Memory B cell (primary cell): Measurements from ENCODE around the gene C17orf67.

Experiments
- ATAC-seq: fragments of 150-1000 bp; cut with Tn5 transposase; 2 replicates; pipeline ENCODE4 v1.10.0; 2021; ENCODE audit warnings: low read depth, mild to moderate bottlenecking, moderate library complexity
- DNase-seq, 2 donors: peaks; one replicate each; pipeline ENCODE4 v3.0.0; 2022; ENCODE audit warnings: low spot score in 2 of 2
- H3K27ac Mint-ChIP-seq: one replicate; pipeline ENCODE4 v1.8.0; 2022; ENCODE audit warnings: mild to moderate bottlenecking, moderate library complexity, mixed read lengths
- H3K27me3 Mint-ChIP-seq: one replicate; pipeline ENCODE4 v1.8.0; 2022; ENCODE audit warnings: mixed read lengths
- H3K36me3 Mint-ChIP-seq: one replicate; pipeline ENCODE4 v1.8.0; 2022; ENCODE audit warnings: mild to moderate bottlenecking, mixed read lengths
- H3K4me1 Mint-ChIP-seq: one replicate; pipeline ENCODE4 v1.8.0; 2022; ENCODE audit warnings: mixed read lengths
- H3K4me3 Mint-ChIP-seq: one replicate; pipeline ENCODE4 v1.8.0; 2022; ENCODE audit warnings: mild to moderate bottlenecking, moderate library complexity, mixed read lengths
- H3K9me3 Mint-ChIP-seq: one replicate; pipeline ENCODE4 v1.8.0; 2022; ENCODE audit warnings: mixed read lengths

Gene C17orf67

GRCh38 chr17:56785405-56785804 lies 48.3 kb downstream of the C17orf67 start:
- ATAC-seq = no peak
- H3K9me3 Mint-ChIP-seq = no peaks in the 10 kb centered on the region
- H3K27me3 Mint-ChIP-seq = peaks cover 9% of the 10 kb centered on the region
- peaks cover 8% of the 10 kb centered on the region for H3K4me1 Mint-ChIP-seq
- H3K27ac Mint-ChIP-seq = no peak overlapping the region
- H3K4me3 Mint-ChIP-seq = no peak overlapping the region
- no peaks in the 10 kb centered on the region for H3K36me3 Mint-ChIP-seq
- no peak for DNase-seq

GRCh38 chr17:56782338-56782737 lies 51.4 kb downstream of the C17orf67 start:
- ATAC-seq (no peak), DNase-seq (no peak)
- H3K4me1 Mint-ChIP-seq = peaks cover 15% of the 10 kb centered on the region
- H3K9me3 Mint-ChIP-seq = no peaks in the 10 kb centered on the region
- no peak overlapping the region for H3K27ac Mint-ChIP-seq
- H3K4me3 Mint-ChIP-seq = no peak overlapping the region
- peaks cover 21% of the 10 kb centered on the region for H3K27me3 Mint-ChIP-seq
- H3K36me3 Mint-ChIP-seq = no peaks in the 10 kb centered on the region

GRCh38 chr17:56781906-56782305 lies 51.8 kb downstream of the C17orf67 start:
- no peak for ATAC-seq
- Mint-ChIP-seq H3K27me3 (peaks cover 25% of the 10 kb centered on the region), H3K27ac (no peak overlapping the region), H3K4me1 (peaks cover 13% of the 10 kb centered on the region), H3K36me3 (no peaks in the 10 kb centered on the region), H3K9me3 (no peaks in the 10 kb centered on the region), H3K4me3 (no peak overlapping the region)
- no peak for DNase-seq

- no peaks in the 10 kb centered on the region for H3K36me3 Mint-ChIP-seq
- DNase-seq (peak; percentile 81 to 90), ATAC-seq (peak; percentile 99)
- H3K4me1 Mint-ChIP-seq = peaks cover 10% of the 10 kb centered on the region
- H3K9me3 Mint-ChIP-seq = no peaks in the 10 kb centered on the region
- no peak overlapping the region for H3K27ac Mint-ChIP-seq
- peaks cover 27% of the 10 kb centered on the region for H3K27me3 Mint-ChIP-seq
- H3K4me3 Mint-ChIP-seq = peak overlapping the region; percentile 85
Observed at GRCh38 chr17:56779898-56780777, 53.6 kb downstream of the C17orf67 start.

GRCh38 chr17:56779322-56779721 lies 54.4 kb downstream of the C17orf67 start:
- H3K4me3 Mint-ChIP-seq = peak overlapping the region; percentile 85
- no peaks in the 10 kb centered on the region for H3K9me3 Mint-ChIP-seq
- peaks cover 10% of the 10 kb centered on the region for H3K4me1 Mint-ChIP-seq
- H3K36me3 Mint-ChIP-seq = no peaks in the 10 kb centered on the region
- peaks cover 27% of the 10 kb centered on the region for H3K27me3 Mint-ChIP-seq
- ATAC-seq (no peak), DNase-seq (no peak)
- H3K27ac Mint-ChIP-seq = no peak overlapping the region

GRCh38 chr17:56778898-56779297 lies 54.8 kb downstream of the C17orf67 start:
- ATAC-seq = no peak
- Mint-ChIP-seq H3K4me1 (peaks cover 10% of the 10 kb centered on the region), H3K27me3 (peaks cover 27% of the 10 kb centered on the region), H3K4me3 (peak overlapping the region; percentile 8), H3K9me3 (no peaks in the 10 kb centered on the region), H3K27ac (no peak overlapping the region), H3K36me3 (no peaks in the 10 kb centered on the region)
- no peak for DNase-seq

GRCh38 chr17:56777859-56778258 lies 55.9 kb downstream of the C17orf67 start:
- peaks cover 27% of the 10 kb centered on the region for H3K27me3 Mint-ChIP-seq
- H3K9me3 Mint-ChIP-seq = no peaks in the 10 kb centered on the region
- DNase-seq = no peak
- no peak overlapping the region for H3K4me3 Mint-ChIP-seq
- no peaks in the 10 kb centered on the region for H3K36me3 Mint-ChIP-seq
- H3K27ac Mint-ChIP-seq = no peak overlapping the region
- ATAC-seq = no peak
- peaks cover 10% of the 10 kb centered on the region for H3K4me1 Mint-ChIP-seq

- Mint-ChIP-seq H3K27me3 (peaks cover 20% of the 10 kb centered on the region), H3K27ac (no peak overlapping the region), H3K4me1 (peaks cover 3% of the 10 kb centered on the region), H3K36me3 (no peaks in the 10 kb centered on the region), H3K4me3 (no peak overlapping the region), H3K9me3 (no peaks in the 10 kb centered on the region)
- no peak for ATAC-seq
- DNase-seq = no peak
Observed at GRCh38 chr17:56774650-56775049, 59.1 kb downstream of the C17orf67 start.

- no peak overlapping the region for H3K27ac Mint-ChIP-seq
- H3K9me3 Mint-ChIP-seq = no peaks in the 10 kb centered on the region
- H3K27me3 Mint-ChIP-seq = peaks cover 11% of the 10 kb centered on the region
- no peaks in the 10 kb centered on the region for H3K36me3 Mint-ChIP-seq
- H3K4me3 Mint-ChIP-seq = no peak overlapping the region
- ATAC-seq (no peak), DNase-seq (no peak)
- H3K4me1 Mint-ChIP-seq = no peaks in the 10 kb centered on the region
Observed at GRCh38 chr17:56773124-56773523, 60.6 kb downstream of the C17orf67 start.

- Mint-ChIP-seq H3K27me3 (peaks cover 10% of the 10 kb centered on the region), H3K27ac (no peak overlapping the region), H3K4me3 (no peak overlapping the region), H3K9me3 (no peaks in the 10 kb centered on the region), H3K36me3 (no peaks in the 10 kb centered on the region), H3K4me1 (no peaks in the 10 kb centered on the region)
- DNase-seq (no peak), ATAC-seq (no peak)
Observed at GRCh38 chr17:56772442-56772841, 61.3 kb downstream of the C17orf67 start.

- no peak overlapping the region for H3K27ac Mint-ChIP-seq
- ATAC-seq = no peak
- H3K4me3 Mint-ChIP-seq = no peak overlapping the region
- peaks cover 8% of the 10 kb centered on the region for H3K27me3 Mint-ChIP-seq
- DNase-seq = no peak
- no peaks in the 10 kb centered on the region for H3K9me3 Mint-ChIP-seq
- no peaks in the 10 kb centered on the region for H3K36me3 Mint-ChIP-seq
- H3K4me1 Mint-ChIP-seq = no peaks in the 10 kb centered on the region
Observed at GRCh38 chr17:56771975-56772374, 61.7 kb downstream of the C17orf67 start.

GRCh38 chr17:56771563-56771962 lies 62.2 kb downstream of the C17orf67 start:
- Mint-ChIP-seq H3K9me3 (no peaks in the 10 kb centered on the region), H3K36me3 (no peaks in the 10 kb centered on the region), H3K27ac (no peak overlapping the region), H3K4me3 (no peak overlapping the region), H3K27me3 (peaks cover 4% of the 10 kb centered on the region), H3K4me1 (no peaks in the 10 kb centered on the region)
- ATAC-seq (no peak), DNase-seq (no peak)

GRCh38 chr17:56770427-56770826 lies 63.3 kb downstream of the C17orf67 start:
- no peak for ATAC-seq
- DNase-seq = no peak
- Mint-ChIP-seq H3K27ac (no peak overlapping the region), H3K36me3 (no peaks in the 10 kb centered on the region), H3K4me1 (no peaks in the 10 kb centered on the region), H3K9me3 (no peaks in the 10 kb centered on the region), H3K4me3 (no peak overlapping the region), H3K27me3 (peaks cover 2% of the 10 kb centered on the region)

GRCh38 chr17:56765449-56765848 lies 68.3 kb downstream of the C17orf67 start:
- no peak for DNase-seq
- Mint-ChIP-seq H3K36me3 (no peaks in the 10 kb centered on the region), H3K4me1 (no peaks in the 10 kb centered on the region), H3K27me3 (peaks cover 5% of the 10 kb centered on the region), H3K4me3 (no peak overlapping the region), H3K27ac (no peak overlapping the region), H3K9me3 (peaks cover 2% of the 10 kb centered on the region)
- ATAC-seq = no peak

GRCh38 chr17:56762988-56763387 lies 70.7 kb downstream of the C17orf67 start:
- no peak for DNase-seq
- Mint-ChIP-seq H3K4me3 (no peak overlapping the region), H3K27ac (no peak overlapping the region), H3K36me3 (no peaks in the 10 kb centered on the region), H3K27me3 (peaks cover 5% of the 10 kb centered on the region), H3K9me3 (peaks cover 3% of the 10 kb centered on the region), H3K4me1 (no peaks in the 10 kb centered on the region)
- ATAC-seq = no peak
